Lower leg skin (tissue), 3 donors: ENCODE measurements around the gene SUPT4H1.

Source experiments
- CTCF ChIP-seq, 3 donors: fragments of 450-650 bp; IDR thresholded peaks; one replicate each; pipeline ENCODE4 v1.5.1; 2016; ENCODE audit warnings: antibody characterized with exemption in 3 of 3, mild to moderate bottlenecking in 3 of 3, moderate library complexity in 2 of 3
- POLR2A ChIP-seq, 2 donors: fragments of 450-650 bp; IDR thresholded peaks; one replicate each; pipeline ENCODE4 v1.6.1; 2016 to 2017; ENCODE audit warnings: antibody characterized with exemption in 2 of 2, mild to moderate bottlenecking in 1 of 2, moderate library complexity in 1 of 2

GRCh38 chr17:58316260-58316960, 35.6 kb downstream of the SUPT4H1 start:
- TF ChIP-seq CTCF (IDR thresholded peaks at IDR 0.05) (no peak), POLR2A (IDR thresholded peaks at IDR 0.05) (no peak)
